Activated CD4-positive, alpha-beta T cell treated with anti-CD3 and anti-CD28 coated beads for 4 hours (primary cell): Measurements from ENCODE around the gene LMO4.

Experiments used
- DNase-seq, 2 donors: peaks; one replicate each; pipeline ENCODE4 v3.0.0-alpha.2; 2020

LMO4 gene, protein sequence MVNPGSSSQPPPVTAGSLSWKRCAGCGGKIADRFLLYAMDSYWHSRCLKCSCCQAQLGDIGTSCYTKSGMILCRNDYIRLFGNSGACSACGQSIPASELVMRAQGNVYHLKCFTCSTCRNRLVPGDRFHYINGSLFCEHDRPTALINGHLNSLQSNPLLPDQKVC

DNA sequence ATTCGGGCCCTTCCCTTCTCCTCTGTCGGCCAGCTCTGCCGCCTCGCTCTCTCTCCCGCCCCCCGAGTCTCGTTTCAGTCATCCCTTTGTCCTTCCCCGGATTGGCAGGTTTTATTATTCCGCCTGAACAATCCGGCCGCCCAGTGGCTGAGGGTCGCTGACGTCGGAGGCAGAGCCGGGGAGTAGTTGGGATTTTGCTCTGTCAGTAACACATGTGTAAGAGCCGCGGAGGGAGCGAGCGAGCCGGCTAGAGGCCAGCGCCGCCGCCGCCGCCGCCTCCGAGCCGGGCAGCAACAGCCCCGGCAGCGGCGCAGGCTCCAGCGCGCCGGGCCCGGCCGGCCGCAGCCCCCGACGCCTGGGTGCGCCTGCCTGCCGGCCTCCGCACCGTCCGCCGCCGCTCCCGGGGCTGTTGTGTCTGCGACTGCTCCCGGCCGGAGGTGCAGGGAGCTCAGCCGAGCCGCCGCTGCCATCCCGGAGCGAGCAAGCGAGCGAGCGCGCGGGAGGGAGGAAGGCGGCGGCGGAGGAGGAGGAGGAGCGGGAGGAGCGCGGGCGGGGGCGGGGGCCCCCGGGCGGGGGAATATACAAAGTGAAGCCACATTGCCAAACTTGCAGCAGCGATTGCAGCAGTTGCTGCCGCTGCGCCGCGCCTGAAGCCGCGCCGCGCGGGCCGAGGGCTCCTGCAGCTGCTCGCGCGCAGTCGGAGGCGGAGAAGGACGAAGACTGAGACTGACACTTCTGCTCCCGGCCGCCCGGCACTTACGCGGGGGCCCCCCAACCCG lies at the start of gene LMO4:
LMO4 (plus strand) TSS at position 609 of the 779 bp plus-strand sequence. CDS start 3,136 bp downstream, outside the sequence.
- DNase-seq: peak; percentile 70 to 74

GRCh38 chr1:87279536-87279875 lies 49.2 kb upstream of the LMO4 start:
- no peak for DNase-seq

- no peak for DNase-seq
These were observed 48.6 kb upstream of the LMO4 start for GRCh38 chr1:87279966-87280535.

GRCh38 chr1:87284456-87285240 lies 44.0 kb upstream of the LMO4 start:
- DNase-seq: no peak

DNA sequence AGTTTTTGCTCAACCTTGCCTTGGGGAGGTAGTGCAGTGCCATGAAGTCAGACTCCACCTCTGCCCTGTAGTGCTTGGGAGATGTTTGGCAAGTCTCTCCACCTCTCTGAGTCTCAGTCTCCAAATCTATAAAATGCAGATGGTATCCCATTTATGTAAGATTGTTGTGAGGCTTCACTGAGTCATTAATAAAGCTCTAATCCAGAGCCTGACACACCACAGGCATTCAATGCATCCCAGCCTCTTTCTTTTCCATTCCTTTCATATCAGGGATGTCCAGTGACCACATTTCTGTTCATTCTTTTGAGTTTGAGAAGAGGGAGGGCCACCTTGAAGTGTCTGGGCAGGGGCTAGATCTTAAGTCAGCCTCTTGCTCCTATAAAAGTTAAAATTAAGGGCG lies 37.6 kb upstream of the LMO4 start:
- no peak for DNase-seq

GRCh38 chr1:87292684-87293493 lies 35.8 kb upstream of the LMO4 start:
- peak; percentile 52 to 63 for DNase-seq

DNA sequence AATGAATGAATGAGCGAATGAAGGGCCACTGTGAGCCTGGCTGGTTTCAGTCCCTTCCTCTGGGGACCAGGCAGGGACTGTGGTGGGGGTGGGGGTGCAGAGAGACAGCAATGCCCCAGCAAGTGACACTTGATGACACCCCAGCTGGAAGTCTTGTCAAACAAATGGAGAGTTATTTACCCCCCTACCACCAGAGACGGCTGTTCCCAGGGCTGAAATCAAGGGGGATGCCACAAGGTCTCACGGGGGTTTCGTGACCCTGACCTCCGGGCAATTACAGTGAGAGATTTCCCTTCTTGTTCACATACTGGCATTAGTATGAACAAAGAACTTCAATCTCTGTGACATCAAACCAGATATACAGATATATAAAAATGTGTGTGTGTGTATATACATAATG lies 34.0 kb upstream of the LMO4 start:
- DNase-seq: no peak

- DNase-seq: no peak
These were observed 33.1 kb upstream of the LMO4 start for GRCh38 chr1:87295445-87296110.

- no peak for DNase-seq
These were observed 32.5 kb upstream of the LMO4 start for GRCh38 chr1:87296206-87296605.

GRCh38 chr1:87299661-87300060 lies 29.0 kb upstream of the LMO4 start:
- DNase-seq: no peak

- DNase-seq: no peak
These were observed 28.1 kb upstream of the LMO4 start for GRCh38 chr1:87300628-87301027.

GRCh38 chr1:87305151-87305550 lies 23.5 kb upstream of the LMO4 start:
- DNase-seq: no peak

DNA sequence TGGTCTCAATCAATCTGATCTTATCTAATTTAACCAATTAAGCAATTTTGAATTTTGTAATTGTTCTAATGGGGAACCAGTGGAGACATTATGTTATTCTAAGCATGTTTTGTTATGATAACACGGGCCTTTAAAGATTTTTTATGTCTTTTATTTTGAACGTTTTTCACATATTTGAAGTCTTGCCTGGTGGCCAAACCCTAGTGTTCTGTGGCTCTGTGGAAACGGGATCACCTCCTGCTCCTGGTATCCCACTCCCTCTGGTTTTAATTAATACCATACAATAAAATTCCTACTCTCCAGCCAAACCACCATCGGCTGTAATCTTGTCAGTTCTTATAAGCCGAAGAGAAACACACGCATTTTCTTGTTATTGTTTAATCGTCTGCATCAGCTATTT lies 22.9 kb upstream of the LMO4 start:
- DNase-seq: no peak

GRCh38 chr1:87307306-87307705 lies 21.4 kb upstream of the LMO4 start:
- no peak for DNase-seq

GRCh38 chr1:87307931-87308330 lies 20.7 kb upstream of the LMO4 start:
- DNase-seq: no peak

GRCh38 chr1:87314091-87314490 lies 14.6 kb upstream of the LMO4 start:
- no peak for DNase-seq

- DNase-seq: no peak
These were observed 10.5 kb upstream of the LMO4 start for GRCh38 chr1:87318056-87318650.

DNA sequence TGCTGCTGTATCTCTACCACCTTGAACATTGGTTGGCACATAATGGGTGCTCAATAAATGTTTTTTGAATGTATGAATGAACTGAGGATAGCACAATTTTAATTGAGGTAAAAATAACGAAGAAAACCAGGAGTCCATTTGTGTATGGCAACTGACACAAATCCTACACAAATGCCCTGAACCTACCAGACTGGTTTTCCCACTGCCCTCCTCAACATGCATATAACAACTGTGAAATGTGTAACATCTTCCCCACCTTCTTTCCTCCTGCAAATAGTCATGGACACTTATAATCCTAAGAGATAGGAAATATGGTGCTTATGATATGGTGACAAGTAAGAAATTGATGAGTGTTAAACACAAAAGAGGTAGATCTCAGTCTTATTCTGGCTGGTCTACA lies 9.9 kb upstream of the LMO4 start:
- no peak for DNase-seq

- DNase-seq: peak; percentile 44 to 65
These were observed 2.5 kb upstream of the LMO4 start for GRCh38 chr1:87325982-87326738.

- no peak for DNase-seq
These were observed 1.1 kb upstream of the LMO4 start for GRCh38 chr1:87327376-87328271.
